Retinal pigment epithelial cell (primary cell): Measurements from ENCODE around the gene TAS1R2.
"Not testable (repeated sequence)": the region's sequence is repeated elsewhere in the genome, so short reads cannot be mapped to it uniquely, and the experiment has no call there.

ENCODE experiments used
- DNase-seq: peaks from one replicate; pipeline ENCODE4 v3.0.0-alpha.2; 2010; ENCODE audit warnings: low read depth
- H3K4me3 ChIP-seq: 2 replicates; pipeline ENCODE4 v1.5.1; 2011; ENCODE audit warnings: mild to moderate bottlenecking, low read length, control low read depth, moderate library complexity
- CTCF ChIP-seq: conservative IDR thresholded peaks from 2 replicates; pipeline ENCODE4 v1.5.1; 2011; ENCODE audit warnings: low read depth, low read length, control low read depth, inconsistent platforms

Gene TAS1R2

GRCh38 chr1:18901147-18901951 is 41.9 kb upstream of the TAS1R2 start:
- TF ChIP-seq CTCF: no peak
- peak overlapping the region; percentile 87 for H3K4me3 ChIP-seq
- DNase-seq: no peak

GRCh38 chr1:18900303-18900841 is 40.9 kb upstream of the TAS1R2 start:
- DNase-seq: no peak
- no peak overlapping the region for H3K4me3 ChIP-seq
- TF ChIP-seq CTCF: no peak

GRCh38 chr1:18899363-18900049 is 40.0 kb upstream of the TAS1R2 start:
- DNase-seq: no peak
- TF ChIP-seq CTCF: no peak
- no peak overlapping the region for H3K4me3 ChIP-seq

- no peak for TF ChIP-seq CTCF
- H3K4me3 ChIP-seq: no peak overlapping the region
- no peak for DNase-seq
Measured at GRCh38 chr1:18898567-18898966, 39.1 kb upstream of the TAS1R2 start.

GRCh38 chr1:18895317-18895716 is 35.9 kb upstream of the TAS1R2 start:
- H3K4me3 ChIP-seq: no peak overlapping the region
- DNase-seq: no peak
- no peak for TF ChIP-seq CTCF

- H3K4me3 ChIP-seq: no peak overlapping the region
- TF ChIP-seq CTCF: no peak
- no peak for DNase-seq
Measured at GRCh38 chr1:18893120-18893519, 33.7 kb upstream of the TAS1R2 start.

DNA sequence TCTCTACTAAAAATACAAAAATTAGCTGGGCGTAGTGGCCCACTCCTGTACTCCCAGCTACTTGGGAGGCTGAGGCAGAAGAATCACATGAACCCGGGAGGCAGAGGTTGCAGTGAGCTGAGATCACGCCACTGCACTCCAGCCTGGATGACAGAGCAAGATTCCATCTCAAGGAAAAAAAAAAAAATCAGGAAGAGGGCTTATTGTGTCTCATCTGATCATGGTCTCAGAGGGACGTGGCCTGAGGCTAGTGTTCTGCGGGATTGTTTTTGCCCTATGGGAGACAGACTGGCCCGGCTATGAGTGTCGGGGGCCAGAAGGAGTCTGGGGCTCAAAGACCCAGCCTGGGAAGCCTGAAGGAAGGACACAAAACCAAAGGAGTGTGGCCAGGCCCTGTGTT is 32.4 kb upstream of the TAS1R2 start:
- not testable (repeated sequence) for DNase-seq, H3K4me3 ChIP-seq
